Duodenal mucosa (tissue), 2 donors: ENCODE results near the gene TMEM234.

Experiments used
- H3K27ac ChIP-seq: one replicate; pipeline ENCODE4 v1.7.0; 2013; ENCODE audit warnings: low read depth, low read length
- H3K27me3 ChIP-seq, 2 donors: one replicate each; pipeline ENCODE4 v1.7.0; 2013; ENCODE audit warnings: low read length in 2 of 2, control low read depth in 1 of 2; ENCODE audit not compliant: insufficient read depth in 2 of 2, control insufficient read depth in 1 of 2
- H3K36me3 ChIP-seq, 2 donors: one replicate each; pipeline ENCODE4 v1.7.0; 2013; ENCODE audit warnings: low read length in 2 of 2, control low read depth in 1 of 2; ENCODE audit not compliant: insufficient read depth in 2 of 2, control insufficient read depth in 1 of 2
- H3K4me1 ChIP-seq, 2 donors: one replicate each; pipeline ENCODE4 v1.7.0; 2013; ENCODE audit warnings: low read length in 2 of 2, control low read depth in 1 of 2; ENCODE audit not compliant: insufficient read depth in 2 of 2, control insufficient read depth in 1 of 2
- H3K4me3 ChIP-seq, 2 donors: one replicate each; pipeline ENCODE4 v1.7.0; 2013; ENCODE audit warnings: low read length in 2 of 2, low read depth in 1 of 2
- H3K9ac ChIP-seq, 2 donors: one replicate each; pipeline ENCODE4 v1.7.0; 2013; ENCODE audit warnings: low read length in 2 of 2, low read depth in 1 of 2
- H3K9me3 ChIP-seq, 2 donors: one replicate each; pipeline ENCODE4 v1.7.0; 2013; ENCODE audit warnings: low read length in 2 of 2, control low read depth in 1 of 2; ENCODE audit not compliant: control insufficient read depth in 1 of 2

The TMEM234 gene

GRCh38 chr1:32239790-32240139 is 17.6 kb upstream of the TMEM234 start:
- Histone ChIP-seq H3K27ac (peak overlapping the region; percentile 32), H3K4me1 (peaks cover 0 to 24% of the 10 kb centered on the region in 2 donors), H3K36me3 (no peaks in the 10 kb centered on the region), H3K9me3 (no peaks in the 10 kb centered on the region), H3K27me3 (no peaks in the 10 kb centered on the region), H3K4me3 (peak overlapping the region; percentile 71 to 86), H3K9ac (peak overlapping the region; percentile 59 to 64)

DNA sequence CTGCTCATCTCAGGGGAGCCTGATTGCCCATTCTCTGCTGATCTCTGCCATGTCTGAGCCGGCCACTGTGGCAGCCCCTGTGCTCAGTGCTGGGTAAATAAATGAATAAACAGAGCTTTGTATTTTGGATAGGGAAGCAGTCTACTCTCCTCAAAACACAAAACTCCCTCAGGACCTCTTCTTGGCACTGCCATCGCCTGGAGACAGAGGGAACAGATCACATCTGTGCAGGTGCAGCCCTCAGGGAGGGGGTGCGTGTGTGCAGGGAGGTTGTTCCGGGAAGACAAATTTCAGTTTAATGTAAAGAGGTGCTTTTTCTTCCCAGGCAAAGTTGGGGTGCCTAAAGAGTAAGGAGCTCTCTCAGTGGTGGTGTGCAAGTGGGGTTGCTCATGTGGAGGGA is 17.2 kb upstream of the TMEM234 start:
- H3K27ac ChIP-seq = no peak overlapping the region
- H3K4me3 ChIP-seq = peak overlapping the region in 1 of 2 donors; percentile 71
- H3K9ac ChIP-seq = no peak overlapping the region
- H3K4me1 ChIP-seq = peaks cover 0 to 24% of the 10 kb centered on the region in 2 donors
- no peaks in the 10 kb centered on the region for H3K9me3 ChIP-seq
- no peaks in the 10 kb centered on the region for H3K36me3 ChIP-seq
- no peaks in the 10 kb centered on the region for H3K27me3 ChIP-seq

DNA sequence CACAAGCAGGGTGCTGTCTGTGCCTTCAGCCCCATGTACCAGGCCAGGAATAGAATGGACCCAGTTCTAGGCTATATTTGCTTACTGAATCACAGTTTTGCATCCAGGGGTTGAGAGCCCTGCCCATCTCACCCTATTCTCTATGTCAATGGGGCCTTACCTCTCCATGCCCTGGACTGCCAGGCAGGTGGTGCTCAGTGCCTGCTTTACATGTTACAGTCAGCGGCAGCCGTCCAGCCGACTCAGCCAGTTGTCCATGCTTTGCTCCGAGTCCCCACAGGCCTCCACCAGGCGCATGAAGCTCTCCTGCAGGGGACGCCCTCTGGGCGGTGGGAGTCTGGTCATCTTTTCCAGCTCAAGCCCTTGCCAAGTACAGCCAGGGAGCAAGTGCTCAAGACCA is 12.6 kb upstream of the TMEM234 start:
- Histone ChIP-seq H3K9me3 (no peaks in the 10 kb centered on the region), H3K36me3 (peaks cover 8 to 22% of the 10 kb centered on the region in 2 donors), H3K27me3 (no peaks in the 10 kb centered on the region), H3K4me1 (peaks cover 0 to 3% of the 10 kb centered on the region in 2 donors), H3K4me3 (no peak overlapping the region), H3K9ac (no peak overlapping the region), H3K27ac (no peak overlapping the region)

DNA sequence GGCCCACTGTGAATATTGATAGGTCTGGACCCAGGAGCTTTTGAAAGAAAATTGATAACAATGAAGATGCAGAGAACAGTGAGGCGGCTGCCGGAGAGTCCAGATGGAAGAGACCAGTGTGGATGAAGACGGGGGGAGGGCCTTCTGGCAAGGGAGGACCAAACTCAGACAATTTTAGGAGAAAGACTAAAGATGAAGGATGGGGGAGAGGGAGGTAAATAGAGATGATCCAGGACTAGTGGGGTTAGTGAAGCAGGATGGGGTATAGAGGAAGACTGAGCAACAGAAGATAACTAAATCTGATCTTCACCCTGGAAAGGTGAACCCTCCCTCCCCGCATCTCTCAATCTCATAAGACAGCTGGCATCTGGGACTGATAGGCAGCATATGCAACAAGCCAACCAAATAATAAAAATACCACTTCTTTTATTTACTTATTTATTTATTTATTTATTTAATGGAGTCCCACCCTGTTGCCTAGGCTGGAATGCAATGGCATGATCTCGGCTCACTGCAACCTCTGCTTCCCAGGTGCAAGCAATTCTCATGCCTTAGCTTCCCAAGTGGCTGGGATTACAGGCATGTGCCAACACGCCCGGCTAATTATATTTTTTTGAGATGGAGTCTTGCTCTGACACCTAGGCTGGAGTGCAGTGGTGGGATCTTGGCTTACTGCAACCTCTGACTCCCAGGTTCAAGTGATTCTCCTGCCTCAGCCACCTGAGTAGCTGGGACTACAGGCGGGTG is 10.6 kb upstream of the TMEM234 start:
- H3K27ac ChIP-seq = no peak overlapping the region
- H3K36me3 ChIP-seq = peaks cover 19 to 36% of the 10 kb centered on the region in 2 donors
- no peaks in the 10 kb centered on the region for H3K9me3 ChIP-seq
- no peaks in the 10 kb centered on the region for H3K4me1 ChIP-seq
- H3K9ac ChIP-seq = no peak overlapping the region
- H3K27me3 ChIP-seq = no peaks in the 10 kb centered on the region
- no peak overlapping the region for H3K4me3 ChIP-seq

DNA sequence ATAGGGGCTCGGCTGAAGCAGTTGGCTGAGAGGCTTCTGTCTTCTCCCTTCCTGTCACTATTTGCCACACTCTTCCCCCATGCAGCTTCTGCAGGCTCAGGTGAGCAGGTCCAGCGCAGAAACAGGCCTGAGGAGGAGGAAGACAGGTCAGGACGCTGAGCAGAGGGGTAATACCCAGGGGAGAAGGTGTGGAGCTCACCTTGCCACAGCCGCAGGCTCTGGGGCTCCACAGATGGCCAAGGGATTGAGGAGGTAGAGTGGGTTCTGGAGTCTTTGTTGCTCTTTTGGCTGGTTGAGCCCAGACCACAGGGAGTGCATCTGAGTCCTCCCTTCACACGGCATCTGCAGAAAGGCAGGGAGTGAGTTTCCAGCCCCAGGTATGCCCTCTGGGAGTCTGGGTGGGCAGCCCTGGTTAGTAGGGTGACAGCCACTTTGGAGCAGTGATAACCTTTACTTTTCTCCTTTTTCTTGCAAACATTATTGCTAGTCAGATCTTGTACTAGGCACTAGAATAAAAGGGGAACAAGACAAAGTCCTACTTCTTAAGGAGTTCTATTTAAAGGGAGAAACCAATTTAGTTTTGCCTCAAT is 9.8 kb upstream of the TMEM234 start:
- H3K27ac ChIP-seq = no peak overlapping the region
- peaks cover 21 to 44% of the 10 kb centered on the region in 2 donors for H3K36me3 ChIP-seq
- H3K4me1 ChIP-seq = no peaks in the 10 kb centered on the region
- H3K9ac ChIP-seq = no peak overlapping the region
- H3K4me3 ChIP-seq = no peak overlapping the region
- H3K27me3 ChIP-seq = no peaks in the 10 kb centered on the region
- no peaks in the 10 kb centered on the region for H3K9me3 ChIP-seq

GRCh38 chr1:32228771-32229170 is 6.6 kb upstream of the TMEM234 start:
- Histone ChIP-seq H3K27ac (no peak overlapping the region), H3K4me1 (peaks cover 1 to 4% of the 10 kb centered on the region in 2 donors), H3K36me3 (peaks cover 33 to 68% of the 10 kb centered on the region in 2 donors), H3K27me3 (no peaks in the 10 kb centered on the region), H3K9me3 (no peaks in the 10 kb centered on the region), H3K9ac (no peak overlapping the region), H3K4me3 (no peak overlapping the region)

DNA sequence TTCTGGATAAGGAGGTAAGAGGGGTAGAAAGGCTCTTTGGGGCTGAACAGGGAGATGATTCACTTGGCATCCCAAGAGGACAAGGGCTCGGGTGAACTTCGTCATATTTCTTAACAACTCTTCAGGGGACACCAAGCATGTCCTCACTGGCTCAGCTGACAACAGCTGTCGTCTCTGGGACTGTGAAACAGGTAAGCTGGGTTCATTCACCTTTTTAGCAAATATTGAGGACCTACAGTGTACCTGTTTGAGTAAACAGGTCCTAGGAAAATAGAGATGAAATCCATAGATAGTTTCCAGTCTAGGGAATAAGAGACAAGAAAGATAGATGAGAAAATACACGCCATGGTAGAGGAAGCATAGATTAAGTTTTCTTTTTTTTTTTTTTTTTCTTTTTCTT is 2.1 kb upstream of the TMEM234 start:
- peak overlapping the region in 1 of 2 donors; percentile 46 for H3K9ac ChIP-seq
- H3K4me1 ChIP-seq = peaks cover 23 to 28% of the 10 kb centered on the region in 2 donors
- H3K27ac ChIP-seq = no peak overlapping the region
- no peak overlapping the region for H3K4me3 ChIP-seq
- H3K27me3 ChIP-seq = no peaks in the 10 kb centered on the region
- no peaks in the 10 kb centered on the region for H3K9me3 ChIP-seq
- peaks cover 32 to 54% of the 10 kb centered on the region in 2 donors for H3K36me3 ChIP-seq

GRCh38 chr1:32223683-32224082 is 1.5 kb upstream of the TMEM234 start:
- H3K4me3 ChIP-seq = no peak overlapping the region

DNA sequence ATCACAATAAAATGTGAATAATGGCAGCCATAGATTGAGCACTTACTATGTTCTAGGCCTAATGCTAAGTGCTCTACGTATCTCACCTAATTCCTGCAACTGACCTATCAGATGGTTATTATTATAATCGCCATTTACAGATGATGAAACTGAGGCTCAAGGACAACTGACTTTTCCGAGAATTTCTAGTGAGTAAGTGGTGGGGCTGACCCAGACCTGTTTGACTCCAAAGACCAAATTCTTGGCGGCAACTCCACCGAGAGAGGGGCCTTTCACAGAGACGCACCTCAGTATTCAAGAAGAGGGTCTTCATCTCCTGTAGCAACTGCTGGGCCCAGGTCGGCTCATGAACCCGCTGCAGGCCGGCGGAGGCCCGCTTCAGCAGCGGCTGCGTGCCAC is 573 bp downstream of the TMEM234 start:
- peaks cover 27 to 31% of the 10 kb centered on the region in 2 donors for H3K4me1 ChIP-seq
- peak overlapping the region; percentile 97 to 99 for H3K4me3 ChIP-seq
- no peak overlapping the region for H3K27ac ChIP-seq
- peaks cover 19 to 42% of the 10 kb centered on the region in 2 donors for H3K36me3 ChIP-seq
- peak overlapping the region; percentile 39 to 98 for H3K9ac ChIP-seq
- no peaks in the 10 kb centered on the region for H3K27me3 ChIP-seq
- H3K9me3 ChIP-seq = no peaks in the 10 kb centered on the region

More at GRCh38 chr1:32223683-32224082, 1.5 kb upstream of the TMEM234 start:
- no peaks in the 10 kb centered on the region for H3K9me3 ChIP-seq
- no peak overlapping the region for H3K27ac ChIP-seq
- peak overlapping the region in 1 of 2 donors; percentile 46 for H3K9ac ChIP-seq
- H3K36me3 ChIP-seq = peaks cover 29 to 50% of the 10 kb centered on the region in 2 donors
- no peaks in the 10 kb centered on the region for H3K27me3 ChIP-seq
- peaks cover 23 to 28% of the 10 kb centered on the region in 2 donors for H3K4me1 ChIP-seq

DNA sequence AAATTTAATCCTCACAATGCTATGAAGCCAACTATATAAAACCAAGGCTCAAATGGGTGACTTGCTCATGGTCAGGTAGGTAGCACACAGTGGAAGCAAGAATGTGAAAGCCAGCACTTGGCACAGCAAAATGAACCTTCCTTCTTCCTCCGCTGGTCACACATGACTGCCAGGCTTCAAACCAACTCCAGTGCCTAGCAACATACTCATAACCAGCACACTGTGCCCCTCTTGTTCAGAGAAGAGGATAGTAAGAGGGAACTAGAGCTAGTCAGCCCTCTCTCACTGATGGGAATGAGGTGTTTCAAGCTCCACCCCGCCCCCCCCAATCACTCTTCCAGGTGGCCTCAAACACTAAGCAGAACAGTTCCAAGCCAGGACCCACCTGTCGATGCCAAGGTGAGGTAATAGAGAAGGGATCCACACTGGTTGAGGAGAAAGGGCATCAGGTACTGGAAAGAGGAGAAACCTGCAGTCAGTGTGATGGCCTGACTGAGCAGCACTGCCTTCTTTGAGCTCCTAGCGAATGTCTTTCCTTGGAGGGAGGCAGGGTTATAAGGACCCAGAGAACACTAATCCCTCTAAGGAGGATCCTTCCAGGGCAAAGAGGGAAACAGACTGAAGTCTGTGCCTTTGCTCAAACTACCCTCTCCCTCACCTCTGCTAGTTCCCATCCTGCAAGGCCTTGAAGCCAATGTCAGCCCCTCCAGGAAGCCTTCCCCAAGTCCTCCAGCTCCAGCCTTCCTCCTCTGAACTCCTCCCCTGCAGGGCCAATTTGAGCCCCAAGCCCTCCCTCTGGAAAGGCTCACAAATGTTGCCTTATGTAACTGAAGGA is 1.2 kb downstream of the TMEM234 start:
- H3K9me3 ChIP-seq = no peaks in the 10 kb centered on the region
- H3K4me3 ChIP-seq = peak overlapping the region; percentile 97 to 99
- H3K4me1 ChIP-seq = peaks cover 32 to 37% of the 10 kb centered on the region in 2 donors
- H3K27me3 ChIP-seq = no peaks in the 10 kb centered on the region
- H3K9ac ChIP-seq = peak overlapping the region; percentile 39 to 98
- no peak overlapping the region for H3K27ac ChIP-seq
- peaks cover 15 to 41% of the 10 kb centered on the region in 2 donors for H3K36me3 ChIP-seq
